ENCODE measurements around the gene KCTD10.

GRCh38 chr12:109496306-109496705 is 19.2 kb upstream of the KCTD10 start:
- TF ChIP-seq REST (IDR thresholded peaks at IDR 0.05; ENCODE audit: insufficient replicate concordance, low read depth) (no peak), CTCF (IDR thresholded peaks at IDR 0.05; ENCODE audit: insufficient read depth, low read length) (no peak)

Data from HL-60 (cell line).